SK-N-SH (cell line): ENCODE measurements around the gene ZSWIM1. TPM values are rescaled to one million over a fixed set of nuclear protein-coding genes. Genes with fewer than 3 reads are reported as not detected.

Experiments
- CTCF ChIA-PET: fragments of 300-600, 350-600 bp; formaldehyde crosslinking; extraction: SDS; loops from one replicate; lab custom pipeline; 2021; lab: Yijun Ruan, JAX
- POLR2A ChIA-PET: fragments of 350-600 bp; sonication (Branson Sonifier 250); formaldehyde crosslinking; extraction: SDS; loops from one replicate; lab custom pipeline; 2020; ENCODE audit warnings: antibody characterized with exemption, inconsistent platforms; lab: Yijun Ruan, JAX
- DNase-seq: peaks from one replicate; pipeline ENCODE4 v3.0.0; 2012
- H2AFZ ChIP-seq: fragments of 200-600 bp; sonication (generic); 2 replicates; pipeline ENCODE4 v1.8.1; 2016; ENCODE audit warnings: antibody characterized with exemption, mild to moderate bottlenecking, low read depth
- H3F3A ChIP-seq: fragments of 200-600 bp; sonication (generic); replicated peaks from 2 replicates; pipeline ENCODE3; 2016; ENCODE audit warnings: antibody characterized with exemption, mild to moderate bottlenecking; ENCODE audit not compliant: insufficient read depth
- H3K27ac ChIP-seq, 2 experiments: fragments of 200-500 bp in 1 of 2; fragments of 200-600 bp in 1 of 2; sonication (Bioruptor generic) in 1 of 2; sonication (generic), shearing (Covaris generic) in 1 of 2; 2 replicates each; pipeline versions ENCODE4 v1.5.1 to v1.6.1; 2014 to 2016; ENCODE audit warnings: low read depth in 2 of 2, inconsistent platforms in 1 of 2, low read length in 1 of 2, mild to moderate bottlenecking in 1 of 2, mixed read lengths in 1 of 2
- H3K27me3 ChIP-seq: fragments of 200-600 bp; sonication (generic), shearing (Covaris generic); 2 replicates; pipeline ENCODE4 v1.6.1; 2016; ENCODE audit warnings: mixed run types; ENCODE audit not compliant: insufficient read depth
- H3K36me3 ChIP-seq, 2 experiments: fragments of 200-500 bp in 1 of 2; fragments of 200-600 bp in 1 of 2; sonication (Bioruptor generic) in 1 of 2; sonication (generic) in 1 of 2; replicated peaks in 1 of 2; 2 replicates each; pipeline versions ENCODE3 to v1.5.1; 2014 to 2016; ENCODE audit warnings: low read length in 1 of 2, mild to moderate bottlenecking in 1 of 2; ENCODE audit not compliant: insufficient read depth in 2 of 2, control insufficient read depth in 1 of 2
- H3K4me1 ChIP-seq, 2 experiments: fragments of 200-500 bp in 1 of 2; fragments of 200-600 bp in 1 of 2; sonication (Bioruptor generic) in 1 of 2; sonication (generic), shearing (Covaris generic) in 1 of 2; 2 replicates each; pipeline versions ENCODE4 v1.5.1 to v1.6.1; 2014 to 2016; ENCODE audit warnings: low read depth in 1 of 2, low read length in 1 of 2, mixed run types in 1 of 2; ENCODE audit not compliant: insufficient read depth in 2 of 2, control insufficient read depth in 1 of 2
- H3K4me2 ChIP-seq: fragments of 200-600 bp; sonication (generic), shearing (Covaris generic); 2 replicates; pipeline ENCODE4 v1.6.1; 2017; ENCODE audit warnings: mixed run types
- H3K4me3 ChIP-seq, 2 experiments: fragments of 200-500 bp in 1 of 2; fragments of 200-600 bp in 1 of 2; sonication (Bioruptor generic) in 1 of 2; sonication (generic), shearing (Covaris generic) in 1 of 2; 2 replicates each; pipeline versions ENCODE4 v1.5.1 to v1.8.1; 2014 to 2016; ENCODE audit warnings: low read depth in 2 of 2, inconsistent platforms in 1 of 2, low read length in 1 of 2, mild to moderate bottlenecking in 1 of 2, mixed read lengths in 1 of 2, moderate library complexity in 1 of 2
- H3K79me2 ChIP-seq: fragments of 200-600 bp; sonication (generic); 2 replicates; pipeline ENCODE4 v1.8.1; 2017; ENCODE audit warnings: mild to moderate bottlenecking; ENCODE audit not compliant: insufficient read depth
- H3K9ac ChIP-seq: fragments of 200-600 bp; sonication (generic); 2 replicates; pipeline ENCODE4 v1.6.1; 2017; ENCODE audit warnings: mixed run types
- H3K9me2 ChIP-seq: fragments of 200-600 bp; sonication (generic); 2 replicates; pipeline ENCODE4 v1.6.1; 2017; ENCODE audit warnings: mixed run types
- H3K9me3 ChIP-seq: fragments of 200-600 bp; sonication (generic); 2 replicates; pipeline ENCODE4 v1.6.1; 2017; ENCODE audit warnings: mixed run types, mild to moderate bottlenecking, moderate library complexity
- H4K20me1 ChIP-seq: fragments of 200-600 bp; sonication (generic); 2 replicates; pipeline ENCODE4 v1.6.1; 2017; ENCODE audit warnings: mild to moderate bottlenecking, mixed run types; ENCODE audit not compliant: insufficient read depth
- EP300 ChIP-seq, 2 experiments: IDR thresholded peaks; 2 replicates each; pipeline versions ENCODE4 v1.4.0 to v1.6.1; 2012; ENCODE audit warnings: borderline replicate concordance in 1 of 2, low read depth in 1 of 2, low read length in 1 of 2
- EZH2phosphoT487 ChIP-seq: fragments of 200-600 bp; sonication (generic); IDR thresholded peaks from 2 replicates; pipeline ENCODE4 v1.6.1; 2017; ENCODE audit warnings: low read depth, mixed run types, mild to moderate bottlenecking, antibody characterized with exemption, moderate library complexity, borderline replicate concordance
- FOSL2 ChIP-seq: IDR thresholded peaks from 2 replicates; pipeline ENCODE4 v1.4.0; 2012; ENCODE audit warnings: low read depth, mild to moderate bottlenecking, moderate library complexity, borderline replicate concordance
- GABPA ChIP-seq: IDR thresholded peaks from 2 replicates; pipeline ENCODE4 v1.4.0; 2012; ENCODE audit warnings: low read depth, mild to moderate bottlenecking
- GATA2 ChIP-seq: sonication (generic); formaldehyde crosslinking; IDR thresholded peaks from 2 replicates; pipeline ENCODE4 v1.5.0; 2020; ENCODE audit warnings: mild to moderate bottlenecking, missing genetic modification reagents
- IRF3 ChIP-seq: fragments of 150-350 bp; IDR thresholded peaks from 2 replicates; pipeline ENCODE4 v1.6.1; 2016; ENCODE audit warnings: mild to moderate bottlenecking, low read depth, low read length
- JUND ChIP-seq: IDR thresholded peaks from 2 replicates; pipeline ENCODE4 v1.4.0; 2012
- MAX ChIP-seq: IDR thresholded peaks from 2 replicates; pipeline ENCODE4 v1.4.0; 2012; ENCODE audit warnings: low read depth
- MEF2A ChIP-seq: IDR thresholded peaks from 2 replicates; pipeline ENCODE4 v1.4.0; 2012; ENCODE audit warnings: low read depth, borderline replicate concordance
- MXI1 ChIP-seq: IDR thresholded peaks from 2 replicates; pipeline ENCODE4 v1.6.1; 2012; ENCODE audit warnings: mild to moderate bottlenecking, low read depth, low read length, improper control_type of control experiment
- PBX3 ChIP-seq: IDR thresholded peaks from 2 replicates; pipeline ENCODE4; 2012
- RAD21 ChIP-seq: IDR thresholded peaks from 2 replicates; pipeline ENCODE4 v1.6.1; 2012; ENCODE audit warnings: mild to moderate bottlenecking, low read length
- RCOR1 ChIP-seq: fragments of 150-350 bp; IDR thresholded peaks from 2 replicates; pipeline ENCODE4 v1.6.1; 2017; ENCODE audit warnings: antibody characterized with exemption, low read length
- REST ChIP-seq: IDR thresholded peaks from 2 replicates; pipeline ENCODE4 v1.6.1; 2012; ENCODE audit warnings: mild to moderate bottlenecking, low read depth, low read length, moderate library complexity
- SIN3A ChIP-seq: IDR thresholded peaks from 2 replicates; pipeline ENCODE4 v1.6.1; 2012; ENCODE audit warnings: low read depth, mild to moderate bottlenecking, low read length, moderate library complexity, borderline replicate concordance
- TEAD4 ChIP-seq: IDR thresholded peaks from 2 replicates; pipeline ENCODE4 v1.4.0; 2012; ENCODE audit warnings: mild to moderate bottlenecking, borderline replicate concordance; ENCODE audit not compliant: insufficient read depth
- USF1 ChIP-seq: IDR thresholded peaks from 2 replicates; pipeline ENCODE4 v1.4.0; 2012; ENCODE audit warnings: low read depth, borderline replicate concordance
- USF2 ChIP-seq: fragments of 150-350 bp; IDR thresholded peaks from 2 replicates; pipeline ENCODE4 v1.6.1; 2017; ENCODE audit warnings: antibody characterized with exemption, low read length, low read depth, borderline replicate concordance
- WGBS: methylation state at CpG from one replicate; pipeline ENCODE4 v1.1.6; 2017; ENCODE audit warnings: low lambda C conversion rate; 5-methylcytosine and 5-hydroxymethylcytosine counted together
- polyA plus RNA-seq, 3 experiments: library from polyadenylated mRNA; depleted of rRNA; stranded (reverse); fragments of >200 nt; gene quantifications; 2 replicates each; pipeline ENCODE4 v1.2.3, GENCODE V29; 2012

The ZSWIM1 gene
- polyA plus RNA-seq, 1 of the 3 experiments (the other 2 are of a cell fraction): 1.8 TPM

- no peaks in the 10 kb centered on the region for H3K9me3 ChIP-seq
- CTCF ChIA-PET: interaction anchor here (0.6 to 1.2 kb wide), 3 partner anchors 8 to 98 kb away, joined by 3 to 4 read pairs (median 3); no protein-coding TSS in a partner anchor
- 82% methylated on average over 2 of the region's 2 CpGs for WGBS
- POLR2A ChIA-PET: no interaction called here
- H4K20me1 ChIP-seq: no peaks in the 10 kb centered on the region
- TF ChIP-seq JUND: no peak
- TF ChIP-seq IRF3: no peak
- TF ChIP-seq RAD21: no peak
- no peak for TF ChIP-seq EP300 (IDR thresholded peaks at IDR 0.05; ENCODE audit: borderline replicate concordance in 1 of 2, low read depth in 1 of 2, low read length in 1 of 2)
- no peak for TF ChIP-seq RCOR1
- TF ChIP-seq EZH2phosphoT487: no peak
- no peak for TF ChIP-seq GABPA
- no peak for TF ChIP-seq USF1
- no peak for TF ChIP-seq SIN3A
- no peak for TF ChIP-seq FOSL2
- peaks cover 13% of the 10 kb centered on the region for H3F3A ChIP-seq
- H3K27me3 ChIP-seq: no peaks in the 10 kb centered on the region
- H3K9me2 ChIP-seq: no peaks in the 10 kb centered on the region
- H3K4me2 ChIP-seq: no peak overlapping the region
- H3K9ac ChIP-seq: no peak overlapping the region
- no peak overlapping the region for H3K27ac ChIP-seq
- peaks cover 0 to under 1% of the 10 kb centered on the region in 2 experiments; a peak in 1 of 4 replicates for H3K4me1 ChIP-seq
- H2AFZ ChIP-seq: no peak overlapping the region
- no peak for DNase-seq
- H3K79me2 ChIP-seq: peaks cover 3% of the 10 kb centered on the region
- no peak overlapping the region for H3K4me3 ChIP-seq
- H3K36me3 ChIP-seq: peaks cover 24 to 50% of the 10 kb centered on the region in 2 experiments
Measured at GRCh38 chr20:45897289-45897688, 16.3 kb downstream of the ZSWIM1 start.

GRCh38 chr20:45897692-45898091 is 16.7 kb downstream of the ZSWIM1 start:
- no peak overlapping the region for H3K9ac ChIP-seq
- H3K79me2 ChIP-seq: no peaks in the 10 kb centered on the region; the same call in 1 of the 2 replicates
- no peak overlapping the region for H3K4me2 ChIP-seq
- POLR2A ChIA-PET: no interaction called here
- peaks cover 13% of the 10 kb centered on the region for H3F3A ChIP-seq
- H3K9me2 ChIP-seq: no peaks in the 10 kb centered on the region
- H3K4me3 ChIP-seq: no peak overlapping the region
- H3K36me3 ChIP-seq: peaks cover 24 to 50% of the 10 kb centered on the region in 2 experiments
- WGBS: 100% methylated on average over 1 of the region's 7 CpGs
- H3K27ac ChIP-seq: no peak overlapping the region
- CTCF ChIA-PET: interaction anchor here (0.9 to 1.2 kb wide), 2 partner anchors 8 to 98 kb away, joined by 3 to 4 read pairs; no protein-coding TSS in a partner anchor
- H3K9me3 ChIP-seq: no peaks in the 10 kb centered on the region
- DNase-seq: no peak
- H3K27me3 ChIP-seq: no peaks in the 10 kb centered on the region
- no peaks in the 10 kb centered on the region for H4K20me1 ChIP-seq
- no peak overlapping the region for H2AFZ ChIP-seq
- H3K4me1 ChIP-seq: no peaks in the 10 kb centered on the region; a peak in 1 of 4 replicates
- no peak for TF ChIP-seq PBX3
- no peak for TF ChIP-seq EZH2phosphoT487
- no peak for TF ChIP-seq GATA2 (CRISPR knock-in tag)
- no peak for TF ChIP-seq EP300 (IDR thresholded peaks at IDR 0.05; ENCODE audit: borderline replicate concordance in 1 of 2, low read depth in 1 of 2, low read length in 1 of 2)
- no peak for TF ChIP-seq MAX
- no peak for TF ChIP-seq REST
- no peak for TF ChIP-seq RAD21
- no peak for TF ChIP-seq USF2
- no peak for TF ChIP-seq MXI1
- TF ChIP-seq TEAD4: no peak
- TF ChIP-seq MEF2A: no peak
- no peak for TF ChIP-seq RCOR1
